ENCODE measurements around the gene NGLY1. TPM values are rescaled to one million over a fixed set of nuclear protein-coding genes. Genes with fewer than 3 reads are reported as not detected.

NGLY1 gene
- total RNA-seq, 4 donors from 2014 or later = 32.9 to 101 (median 46.4) TPM

DNA sequence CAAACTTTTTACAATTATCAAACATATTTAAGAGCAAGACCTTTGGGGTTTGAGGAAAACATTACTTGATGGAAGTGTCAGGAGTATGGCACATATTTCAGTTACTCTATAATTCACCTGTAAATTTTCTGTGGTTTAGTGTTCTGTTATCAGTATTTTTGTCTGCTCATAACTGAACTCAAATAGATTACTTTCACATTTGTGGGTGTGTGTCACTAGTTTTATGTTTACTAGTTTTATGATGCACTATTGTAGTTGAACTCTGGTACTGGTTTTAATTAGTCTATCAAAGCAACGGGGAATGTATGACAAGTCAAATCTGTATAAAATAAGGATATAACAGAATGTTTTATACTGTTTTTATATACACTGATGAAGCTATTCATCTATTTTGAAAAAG lies 33.9 kb upstream of the NGLY1 start:
- DNase-seq = no peak

DNA sequence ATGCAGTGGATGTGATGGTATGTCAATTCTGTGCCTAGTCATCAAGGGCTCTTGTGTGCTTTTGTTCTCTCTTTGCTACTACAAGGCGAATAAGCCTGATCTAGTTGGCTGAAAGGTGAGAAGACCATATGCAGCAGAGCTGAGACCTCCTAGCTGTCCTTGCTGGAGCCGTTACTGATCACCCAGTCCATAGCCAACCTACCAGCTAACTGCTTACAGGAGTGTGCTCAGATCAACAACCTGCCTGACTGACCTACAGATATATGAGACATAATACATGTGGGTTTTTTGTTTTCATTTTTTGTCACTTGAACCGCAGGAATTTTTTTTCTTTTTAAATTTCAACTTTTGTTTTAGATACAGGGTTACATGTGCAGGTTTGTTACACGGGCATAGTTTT lies 29.4 kb upstream of the NGLY1 start:
- TF ChIP-seq, protein P1, sequence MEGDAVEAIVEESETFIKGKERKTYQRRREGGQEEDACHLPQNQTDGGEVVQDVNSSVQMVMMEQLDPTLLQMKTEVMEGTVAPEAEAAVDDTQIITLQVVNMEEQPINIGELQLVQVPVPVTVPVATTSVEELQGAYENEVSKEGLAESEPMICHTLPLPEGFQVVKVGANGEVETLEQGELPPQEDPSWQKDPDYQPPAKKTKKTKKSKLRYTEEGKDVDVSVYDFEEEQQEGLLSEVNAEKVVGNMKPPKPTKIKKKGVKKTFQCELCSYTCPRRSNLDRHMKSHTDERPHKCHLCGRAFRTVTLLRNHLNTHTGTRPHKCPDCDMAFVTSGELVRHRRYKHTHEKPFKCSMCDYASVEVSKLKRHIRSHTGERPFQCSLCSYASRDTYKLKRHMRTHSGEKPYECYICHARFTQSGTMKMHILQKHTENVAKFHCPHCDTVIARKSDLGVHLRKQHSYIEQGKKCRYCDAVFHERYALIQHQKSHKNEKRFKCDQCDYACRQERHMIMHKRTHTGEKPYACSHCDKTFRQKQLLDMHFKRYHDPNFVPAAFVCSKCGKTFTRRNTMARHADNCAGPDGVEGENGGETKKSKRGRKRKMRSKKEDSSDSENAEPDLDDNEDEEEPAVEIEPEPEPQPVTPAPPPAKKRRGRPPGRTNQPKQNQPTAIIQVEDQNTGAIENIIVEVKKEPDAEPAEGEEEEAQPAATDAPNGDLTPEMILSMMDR (IDR thresholded peaks at IDR 0.05) = no peak
- TF ChIP-seq POLR2A (IDR thresholded peaks at IDR 0.05) = no peak
- no peak overlapping the region for H3K4me3 ChIP-seq
- no peak overlapping the region for H3K27ac ChIP-seq
- H3K27me3 ChIP-seq = no peaks in the 10 kb centered on the region
- no peak for DNase-seq
- H3K4me1 ChIP-seq = no peaks in the 10 kb centered on the region
- H3K9me3 ChIP-seq = no peaks in the 10 kb centered on the region
- H3K36me3 ChIP-seq = no peaks in the 10 kb centered on the region

More for the DNA sequence above, 33.9 kb upstream of the NGLY1 start:
- H3K4me1 ChIP-seq = no peaks in the 10 kb centered on the region
- H3K9me3 ChIP-seq = no peaks in the 10 kb centered on the region
- TF ChIP-seq, protein P1 (IDR thresholded peaks at IDR 0.05) = no peak
- no peak for TF ChIP-seq POLR2A (IDR thresholded peaks at IDR 0.05)
- H3K27me3 ChIP-seq = no peaks in the 10 kb centered on the region
- H3K4me3 ChIP-seq = no peak overlapping the region
- H3K27ac ChIP-seq = no peak overlapping the region
- H3K36me3 ChIP-seq = no peaks in the 10 kb centered on the region

DNA sequence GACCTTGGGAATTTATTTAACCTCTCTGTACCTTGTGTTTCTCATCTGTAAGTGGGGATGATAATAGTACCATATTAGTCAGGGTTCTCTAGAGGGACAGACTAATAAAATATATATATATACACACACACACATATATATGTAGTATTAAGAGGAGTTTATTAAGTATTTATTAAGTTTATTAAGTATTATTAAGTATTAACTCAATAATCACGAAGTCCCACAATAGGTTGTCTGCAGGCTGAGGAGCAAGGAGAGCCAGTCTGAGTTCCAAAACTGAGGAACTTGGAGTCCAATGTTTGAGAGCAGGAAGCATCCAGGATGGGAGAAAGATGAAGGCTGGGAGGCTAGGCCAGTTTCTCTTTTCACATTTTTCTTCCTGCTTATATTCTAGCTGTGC lies 21.4 kb upstream of the NGLY1 start:
- no peak overlapping the region for H3K4me3 ChIP-seq
- H3K27ac ChIP-seq = no peak overlapping the region
- no peaks in the 10 kb centered on the region for H3K4me1 ChIP-seq
- no peaks in the 10 kb centered on the region for H3K36me3 ChIP-seq
- TF ChIP-seq, protein P1 (IDR thresholded peaks at IDR 0.05) = no peak
- no peak for TF ChIP-seq POLR2A (IDR thresholded peaks at IDR 0.05)
- H3K9me3 ChIP-seq = no peaks in the 10 kb centered on the region
- DNase-seq = no peak
- H3K27me3 ChIP-seq = no peaks in the 10 kb centered on the region

DNA sequence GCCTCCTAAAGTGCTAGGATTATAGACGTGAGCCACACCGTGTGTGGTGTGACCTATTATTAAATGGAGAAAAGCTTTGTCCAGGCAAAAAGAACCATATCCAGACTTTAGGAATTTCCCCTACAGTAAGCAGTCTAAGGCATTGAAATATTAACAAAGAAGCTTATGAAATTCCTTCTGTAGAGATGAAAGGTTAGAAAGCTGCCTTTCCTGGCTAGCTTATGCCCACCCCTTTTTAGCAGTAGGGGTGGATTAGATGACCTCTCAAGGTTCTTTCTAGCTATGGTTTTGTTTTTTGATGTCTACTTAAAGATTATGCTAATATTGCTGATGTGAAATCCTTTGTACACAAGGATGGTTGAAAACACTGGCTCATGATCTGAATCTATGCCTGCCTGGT lies 20.6 kb upstream of the NGLY1 start:
- H3K36me3 ChIP-seq = no peaks in the 10 kb centered on the region
- DNase-seq = no peak
- no peaks in the 10 kb centered on the region for H3K27me3 ChIP-seq
- H3K27ac ChIP-seq = no peak overlapping the region
- H3K4me1 ChIP-seq = no peaks in the 10 kb centered on the region
- no peak for TF ChIP-seq POLR2A (IDR thresholded peaks at IDR 0.05)
- TF ChIP-seq, protein P1 (IDR thresholded peaks at IDR 0.05) = no peak
- H3K4me3 ChIP-seq = no peak overlapping the region
- H3K9me3 ChIP-seq = no peaks in the 10 kb centered on the region

DNA sequence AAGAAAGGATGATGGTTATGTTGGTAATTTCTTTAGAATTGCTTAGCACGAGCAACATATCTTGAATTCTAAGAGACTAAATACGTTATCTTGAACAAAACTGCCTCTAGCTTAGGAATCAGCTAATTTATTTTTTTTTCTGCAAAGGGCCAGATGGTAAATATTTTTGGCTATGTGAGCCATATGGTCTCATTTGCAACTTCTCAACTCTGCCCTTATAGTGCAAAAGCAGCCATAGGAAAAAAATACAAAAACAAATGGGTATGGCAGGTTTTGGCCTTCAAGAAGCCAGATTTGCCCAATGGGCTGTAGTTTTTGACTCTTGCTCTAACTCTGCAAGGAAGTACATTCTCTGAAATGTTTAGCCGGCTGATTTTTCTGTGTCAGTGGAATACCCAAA lies 18.5 kb upstream of the NGLY1 start:
- no peak for DNase-seq
- H3K9me3 ChIP-seq = no peaks in the 10 kb centered on the region
- no peak overlapping the region for H3K27ac ChIP-seq
- H3K36me3 ChIP-seq = no peaks in the 10 kb centered on the region
- TF ChIP-seq, protein P1 (IDR thresholded peaks at IDR 0.05) = no peak
- TF ChIP-seq POLR2A (IDR thresholded peaks at IDR 0.05) = no peak
- H3K27me3 ChIP-seq = no peaks in the 10 kb centered on the region
- H3K4me3 ChIP-seq = no peak overlapping the region
- H3K4me1 ChIP-seq = no peaks in the 10 kb centered on the region
